HG03280 (cell line): Measurements from ENCODE around the gene FBN3.
"Not testable (repeated sequence)": the region's sequence is repeated elsewhere in the genome, so short reads cannot be mapped to it uniquely, and the experiment has no call there.

Source experiments
- ATAC-seq: cut with Tn5 transposase; IDR thresholded peaks from one replicate; pipeline ENCODE4 v1.9.1; 2021; ENCODE audit warnings: mild to moderate bottlenecking, moderate library complexity; ENCODE audit not compliant: unreplicated experiment

Gene FBN3

DNA sequence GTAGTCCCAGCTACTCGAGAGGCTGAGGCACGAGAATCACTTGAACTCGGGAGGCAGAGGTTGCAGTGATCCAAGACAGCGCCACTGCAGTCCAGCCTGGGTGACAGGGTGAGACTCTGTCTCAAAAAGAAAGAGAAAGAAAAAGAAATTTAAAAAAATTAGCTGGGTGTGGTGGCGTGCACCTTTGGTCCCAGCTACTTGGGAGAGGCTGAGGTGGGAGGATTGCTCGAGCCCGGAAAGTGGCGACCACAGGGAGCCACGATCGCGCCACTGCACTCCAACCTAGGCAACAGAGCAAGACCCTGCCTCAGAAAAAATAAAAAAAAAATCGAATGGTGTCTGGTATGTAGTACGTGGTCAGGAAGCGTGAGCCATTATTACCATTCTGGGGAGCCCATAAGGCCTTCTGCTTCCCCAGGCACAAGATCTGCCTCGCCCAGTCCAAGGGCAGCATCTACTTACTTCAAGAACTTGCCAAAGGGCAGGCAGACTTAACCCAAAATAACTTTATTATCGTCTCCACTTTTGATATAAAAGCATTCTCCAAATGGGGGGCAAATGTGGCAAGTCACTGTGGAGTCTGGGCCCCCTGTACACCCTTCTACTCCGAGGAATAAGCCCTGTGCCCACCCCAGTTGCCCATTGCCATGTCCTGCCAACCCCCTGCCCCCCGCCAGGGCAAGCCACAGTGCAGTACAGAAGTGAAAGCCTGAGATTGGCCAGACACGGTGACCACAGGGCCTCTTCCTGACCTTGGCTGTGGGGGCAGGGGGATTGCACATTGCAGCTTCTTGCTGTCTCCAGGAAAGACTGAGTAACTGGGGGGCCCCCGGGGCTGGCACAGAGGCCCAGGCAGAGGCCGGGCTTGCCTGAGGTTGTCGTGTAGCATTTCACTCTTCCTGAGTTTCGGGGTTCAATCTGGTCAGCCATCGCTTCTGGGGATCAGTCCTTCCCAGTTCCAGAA is 84.2 kb downstream of the FBN3 start:
- no peak for ATAC-seq

DNA sequence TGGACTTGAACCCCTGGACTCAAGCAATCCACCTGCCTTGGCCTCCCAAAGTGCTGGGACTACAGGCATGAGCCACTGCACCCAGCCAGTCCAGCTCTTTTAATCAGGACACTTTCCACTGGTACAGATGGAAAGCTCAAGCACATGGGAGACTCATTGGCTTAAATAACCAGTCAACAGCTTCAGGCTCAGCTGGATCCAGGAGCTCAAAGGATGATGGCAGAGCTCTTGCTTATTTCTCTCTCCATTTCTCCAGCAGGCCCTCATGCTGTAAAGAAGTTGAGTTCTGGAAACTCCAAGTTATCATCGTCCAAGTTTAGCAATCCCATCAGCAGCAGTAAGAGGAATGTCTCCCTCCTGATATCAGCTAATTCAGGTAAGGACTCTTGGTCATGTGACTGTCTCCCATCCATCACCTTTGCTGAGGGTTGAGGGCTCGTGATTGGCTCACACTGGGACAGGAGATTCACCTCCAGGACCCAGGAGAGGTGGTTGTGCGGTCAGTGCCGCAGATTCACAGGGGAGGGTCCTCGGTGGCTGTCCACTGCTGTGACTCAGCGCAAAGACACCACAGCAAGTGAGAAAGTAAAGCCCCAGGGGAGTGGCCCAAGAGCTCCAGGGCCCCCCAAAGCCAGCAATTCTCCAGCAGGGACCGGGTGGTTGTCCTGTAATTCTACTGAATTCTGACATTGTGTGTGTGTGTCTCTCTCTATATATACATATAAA is 91.7 kb downstream of the FBN3 start:
- no peak for ATAC-seq

- ATAC-seq: no peak
Observed at GRCh38 chr19:8056533-8056932, 92.9 kb downstream of the FBN3 start.

- no peak for ATAC-seq
Observed at GRCh38 chr19:8054169-8054568, 95.2 kb downstream of the FBN3 start.

DNA sequence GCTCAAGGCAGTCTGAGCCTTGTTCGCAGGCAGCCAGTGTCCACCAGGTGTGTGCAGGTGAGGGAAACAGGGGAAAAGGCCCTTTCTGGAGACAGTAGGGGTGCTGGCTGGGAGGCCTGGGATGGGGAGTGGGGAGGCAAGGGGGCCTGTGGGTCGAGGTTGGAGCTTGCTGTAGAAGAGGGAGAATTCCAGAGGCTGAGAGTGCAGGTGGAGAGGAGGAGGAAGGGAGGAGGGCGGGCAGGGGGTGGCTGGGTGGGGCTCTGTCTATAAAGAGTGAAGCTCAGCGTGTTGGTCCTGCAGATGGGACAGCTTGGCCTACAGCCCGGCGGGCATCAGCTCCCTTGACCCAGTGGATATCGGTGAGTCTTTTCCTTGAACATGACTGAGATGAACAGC is 96.9 kb downstream of the FBN3 start, which contains the start of gene CCL25:
Gene CCL25, plus strand, starts transcription at position 297 of the 396 bp plus-strand sequence. CDS start 290 bp downstream, outside the sequence.
- no peak for ATAC-seq

DNA sequence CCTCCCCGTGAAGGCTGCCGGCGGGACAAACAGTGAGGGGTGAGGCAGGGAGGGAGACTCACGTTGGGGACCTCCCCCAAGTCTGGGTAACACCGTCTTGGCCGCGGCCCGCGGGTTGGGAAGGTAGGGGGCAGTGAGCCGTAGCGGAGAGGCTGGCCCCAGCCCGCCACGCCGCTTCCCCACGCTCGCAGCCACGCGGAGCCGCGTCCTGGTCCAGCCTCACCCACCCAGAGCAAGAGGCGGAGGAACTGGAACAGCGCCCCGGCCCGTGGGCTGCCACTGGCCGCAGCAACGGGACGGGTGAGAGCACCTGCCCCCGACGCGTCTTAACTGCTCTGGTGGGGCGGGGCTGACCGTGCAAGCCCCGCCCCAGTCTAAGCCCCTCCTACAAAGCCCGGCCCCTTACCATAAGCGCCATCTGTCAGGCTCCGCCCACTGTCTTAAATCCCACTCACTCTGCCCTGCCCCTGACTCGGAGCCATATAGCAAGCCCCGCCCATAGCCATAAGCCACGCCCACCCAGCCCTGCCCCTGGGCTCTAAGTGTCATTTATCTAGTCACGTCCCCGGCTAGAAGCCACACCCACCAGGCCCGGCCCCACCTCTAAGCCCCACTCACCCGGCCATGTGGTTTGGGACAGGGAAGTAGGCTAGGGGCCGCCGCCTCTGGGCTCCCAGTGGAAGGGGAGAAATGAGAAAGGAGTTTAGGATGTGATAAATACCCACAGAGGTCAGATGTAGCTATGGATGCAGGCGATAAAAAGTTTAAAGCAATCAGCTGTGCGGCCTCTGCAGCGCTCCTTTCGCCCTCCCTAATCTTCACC is 98.9 kb downstream of the FBN3 start:
- peak; percentile 78 for ATAC-seq

GRCh38 chr19:8046569-8047165 is 102.7 kb downstream of the FBN3 start:
- ATAC-seq: peak; percentile 33

DNA sequence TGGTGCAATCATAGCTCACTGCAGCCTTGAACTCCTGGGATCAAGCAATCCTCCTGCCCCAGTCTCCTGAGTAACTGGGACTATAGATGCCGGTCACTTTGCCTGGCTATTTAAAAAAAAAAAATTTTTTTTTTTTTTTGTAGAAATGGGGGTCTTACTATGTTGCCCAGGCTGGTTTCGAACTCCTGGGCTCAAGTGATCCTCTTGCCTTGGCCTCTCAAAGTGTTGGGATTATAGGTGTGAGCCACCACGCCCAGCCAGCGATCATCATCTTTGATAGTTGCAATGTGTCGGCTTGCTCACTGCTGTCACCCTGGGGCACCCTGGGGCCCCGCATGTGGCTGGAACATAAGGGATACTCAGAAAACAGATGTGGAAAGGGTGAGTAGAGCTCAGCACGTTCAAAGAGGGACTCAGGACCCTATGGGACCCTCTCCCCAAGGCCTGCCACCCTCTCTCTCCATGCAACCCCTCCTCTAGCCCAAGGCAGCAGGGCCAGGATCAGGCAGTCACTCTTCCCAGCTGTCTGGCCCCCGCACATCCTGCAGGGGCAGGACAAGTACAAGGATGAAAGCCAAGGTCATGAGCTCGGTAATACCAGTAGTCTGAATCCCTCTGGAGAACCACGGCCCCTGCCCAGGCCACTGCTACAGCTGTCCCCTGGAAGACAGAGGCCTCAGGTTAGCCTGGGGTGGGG is 103.4 kb downstream of the FBN3 start:
- ATAC-seq: no peak

DNA sequence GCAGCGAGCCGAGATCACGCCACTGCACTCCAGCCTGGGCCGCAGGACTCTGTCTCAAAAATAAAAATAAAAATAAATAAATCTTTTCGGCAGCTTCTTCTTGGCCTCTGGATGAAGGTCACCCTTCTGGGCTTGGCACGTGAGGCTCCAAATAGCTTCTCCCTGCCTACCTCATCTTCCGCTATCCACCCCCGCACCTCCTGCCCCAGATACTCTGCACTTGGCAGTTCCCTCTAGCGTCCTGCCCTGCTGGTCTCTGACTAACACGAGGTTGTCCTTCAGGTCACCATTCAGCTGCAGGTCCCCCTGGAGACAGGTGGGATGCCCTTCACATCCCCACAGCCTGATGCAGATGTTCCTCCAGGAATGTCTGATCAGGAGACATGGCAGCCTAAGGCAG is 105.4 kb downstream of the FBN3 start:
- no peak for ATAC-seq

- no peak for ATAC-seq
Observed at GRCh38 chr19:8042900-8043299, 106.5 kb downstream of the FBN3 start.

- no peak for ATAC-seq
Observed at GRCh38 chr19:8041531-8041931, 107.9 kb downstream of the FBN3 start.

DNA sequence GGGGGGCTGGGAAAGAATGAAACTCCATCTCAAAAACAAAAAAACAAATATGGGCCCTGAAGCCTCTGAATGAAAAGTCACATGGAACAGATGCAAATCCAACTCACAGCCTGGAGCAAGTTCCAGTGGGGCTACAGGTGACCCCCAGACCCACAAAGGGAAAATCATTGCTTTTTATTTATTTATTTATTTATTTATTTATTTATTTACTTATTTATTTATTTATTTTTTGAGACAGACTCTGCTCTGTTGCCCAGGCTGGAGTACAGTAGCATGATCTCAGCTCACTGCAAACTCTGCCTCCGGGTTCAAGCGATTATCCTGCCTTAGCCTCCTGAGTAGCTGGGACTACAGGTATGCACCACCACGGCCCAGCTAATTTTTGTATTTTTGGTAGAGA is 110.2 kb downstream of the FBN3 start:
- ATAC-seq: no peak

- ATAC-seq: no peak
Observed at GRCh38 chr19:8038815-8039214, 110.6 kb downstream of the FBN3 start.

- ATAC-seq: no peak
Observed at GRCh38 chr19:8036434-8037099, 112.8 kb downstream of the FBN3 start.

- no peak for ATAC-seq
Observed at GRCh38 chr19:8034178-8034525, 115.2 kb downstream of the FBN3 start.

DNA sequence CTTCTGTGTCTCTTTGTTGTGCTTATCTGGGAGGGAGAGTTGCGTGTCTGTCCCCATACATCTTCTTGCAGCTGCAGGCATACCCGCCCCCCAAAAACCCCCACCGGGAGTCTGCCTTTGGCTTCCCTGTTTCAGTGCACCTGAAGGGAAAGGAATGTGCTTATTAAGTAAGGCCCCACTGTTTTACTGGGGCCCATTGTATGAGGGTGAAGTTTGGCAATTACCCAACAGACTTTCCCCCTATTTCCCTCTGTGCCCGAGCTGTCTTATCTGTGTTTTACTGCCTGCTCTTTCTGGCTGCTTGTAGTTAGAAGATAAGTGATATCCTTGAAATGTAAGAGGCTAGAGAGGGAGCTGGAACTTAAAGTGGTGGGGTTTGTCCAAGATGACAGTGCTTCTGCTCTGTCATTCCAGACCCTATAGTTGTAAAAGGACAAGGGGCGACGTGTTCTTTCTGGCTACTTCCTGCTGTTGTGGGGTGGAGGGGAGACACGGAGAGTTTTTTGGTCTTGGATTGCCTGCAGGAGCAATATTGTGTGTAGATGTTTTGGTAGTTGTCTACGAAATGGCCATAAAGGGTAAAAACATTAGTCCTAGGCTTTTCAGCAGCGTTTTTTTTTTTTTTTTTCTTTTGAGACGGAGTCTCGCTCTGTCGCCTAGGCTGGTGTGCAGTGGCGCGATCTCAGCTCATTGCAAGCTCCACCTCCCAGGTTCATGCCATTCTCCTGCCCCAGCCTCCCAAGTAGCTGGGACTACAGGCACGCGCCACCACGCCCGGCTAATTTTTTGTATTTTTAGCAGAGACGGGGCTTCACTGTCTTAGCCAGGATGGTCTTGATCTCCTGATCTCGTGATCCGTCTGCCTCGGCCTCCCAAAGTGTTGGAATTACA is 115.9 kb downstream of the FBN3 start:
- ATAC-seq: not testable (repeated sequence)

GRCh38 chr19:8030960-8031359 is 118.4 kb downstream of the FBN3 start:
- ATAC-seq: no peak

DNA sequence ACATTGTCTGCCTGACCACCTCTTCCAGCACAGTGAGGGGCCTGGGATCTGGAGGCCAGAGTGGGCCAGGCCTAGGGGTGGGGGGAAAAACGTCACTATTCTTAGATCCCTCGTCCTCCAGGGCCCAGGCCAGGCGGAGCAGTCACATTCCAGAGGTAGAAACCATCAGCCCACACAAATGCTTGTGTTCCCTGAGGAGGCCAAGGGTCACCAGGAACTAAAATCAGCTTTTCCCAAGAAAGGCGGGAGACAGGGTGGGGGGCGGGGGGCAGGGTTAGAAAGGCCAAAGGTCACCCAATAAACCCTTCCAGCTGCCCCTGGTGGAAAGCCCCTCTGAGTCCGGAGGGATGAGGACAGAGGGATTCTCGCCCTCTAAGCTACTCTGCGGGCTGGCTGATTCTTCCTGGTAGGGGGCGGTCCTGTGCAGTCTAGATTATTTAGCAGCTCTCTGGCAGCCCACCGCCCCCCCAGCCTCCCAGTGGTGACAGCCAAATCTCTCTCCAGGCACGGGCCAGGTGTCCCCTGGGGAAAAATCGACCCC is 120.4 kb downstream of the FBN3 start:
- ATAC-seq: no peak
